Keratinocyte (primary cell): Measurements from ENCODE around the gene CCDC86. TPM values are rescaled to one million over a fixed set of nuclear protein-coding genes. Genes with fewer than 3 reads are reported as not detected.

Experiments used
- DNase-seq: peaks from one replicate; pipeline ENCODE4 v3.0.0-alpha.2; 2011; ENCODE audit warnings: low read depth, missing footprints, low spot score
- FAIRE-seq: peaks from 2 replicates; lab custom pipeline; 2011; peaks lifted over from hg19 to GRCh38; lab: Jason Lieb, UNC
- H2AFZ ChIP-seq: 2 replicates; pipeline ENCODE4 v1.6.0; 2012; ENCODE audit warnings: low read length, control low read depth, inconsistent platforms; ENCODE audit not compliant: control insufficient read depth
- H3K27ac ChIP-seq: 2 replicates; pipeline ENCODE4 v1.5.1; 2011; ENCODE audit warnings: low read length; ENCODE audit not compliant: control insufficient read depth, insufficient read depth
- H3K27me3 ChIP-seq: 3 replicates; pipeline ENCODE4 v1.6.0; 2011; ENCODE audit warnings: low read length; ENCODE audit not compliant: control insufficient read depth, insufficient read depth; ENCODE audit errors: extremely low read depth
- H3K36me3 ChIP-seq, 2 experiments: 2 replicates in 1 of 2; 3 replicates in 1 of 2; pipeline ENCODE4 v1.5.1; 2011; ENCODE audit warnings: low read length in 2 of 2, mild to moderate bottlenecking in 1 of 2; ENCODE audit not compliant: control insufficient read depth in 2 of 2, insufficient read depth in 2 of 2; ENCODE audit errors: extremely low read depth in 1 of 2
- H3K4me1 ChIP-seq: 3 replicates; pipeline ENCODE4 v1.5.1; 2011; ENCODE audit warnings: low read length; ENCODE audit not compliant: control insufficient read depth, insufficient read depth; ENCODE audit errors: extremely low read depth
- H3K4me2 ChIP-seq: 3 replicates; pipeline ENCODE4 v1.6.0; 2011; ENCODE audit warnings: low read depth, low read length; ENCODE audit not compliant: control insufficient read depth, insufficient read depth; ENCODE audit errors: extremely low read depth
- H3K4me3 ChIP-seq, 3 experiments: fragments of 200-600 bp in 1 of 3; sonication (generic) in 1 of 3; 2 replicates in 2 of 3; 3 replicates in 1 of 3; pipeline ENCODE4 v1.5.1; 2011 to 2016; ENCODE audit warnings: low read length in 3 of 3, mild to moderate bottlenecking in 3 of 3, control low read depth in 2 of 3, inconsistent platforms in 1 of 3, low read depth in 1 of 3, mixed read lengths in 1 of 3, mixed run types in 1 of 3, moderate library complexity in 1 of 3; ENCODE audit not compliant: control insufficient read depth in 2 of 3, insufficient read depth in 2 of 3; ENCODE audit errors: extremely low read depth in 1 of 3
- H3K79me2 ChIP-seq: 2 replicates; pipeline ENCODE4 v1.6.0; 2012; ENCODE audit warnings: low read length; ENCODE audit not compliant: control insufficient read depth, insufficient read depth
- H3K9ac ChIP-seq: 3 replicates; pipeline ENCODE4 v1.6.0; 2011; ENCODE audit warnings: low read length; ENCODE audit not compliant: control insufficient read depth, insufficient read depth; ENCODE audit errors: extremely low read depth
- H3K9me1 ChIP-seq: 3 replicates; pipeline ENCODE4 v1.6.0; 2011; ENCODE audit warnings: low read length; ENCODE audit not compliant: control insufficient read depth, insufficient read depth; ENCODE audit errors: extremely low read depth
- H3K9me3 ChIP-seq: 2 replicates; pipeline ENCODE4 v1.5.1; 2012; ENCODE audit warnings: low read depth, low read length; ENCODE audit not compliant: control insufficient read depth
- H4K20me1 ChIP-seq: 3 replicates; pipeline ENCODE4 v1.6.0; 2011; ENCODE audit warnings: low read length; ENCODE audit not compliant: control insufficient read depth, insufficient read depth; ENCODE audit errors: extremely low read depth
- CTCF ChIP-seq, 3 experiments: IDR thresholded peaks in 1 of 3; conservative IDR thresholded peaks in 1 of 3; optimal IDR thresholded peaks in 1 of 3; 2 replicates in 2 of 3; 3 replicates in 1 of 3; pipeline versions ENCODE3 to v1.5.1; 2011; ENCODE audit warnings: low read length in 3 of 3, mild to moderate bottlenecking in 3 of 3, moderate library complexity in 2 of 3, control low read depth in 1 of 3, inconsistent platforms in 1 of 3; ENCODE audit not compliant: insufficient read depth in 2 of 3; ENCODE audit errors: extremely low read depth in 1 of 3
- EZH2 ChIP-seq: IDR thresholded peaks from one replicate; pipeline ENCODE4 v1.6.1; 2012; ENCODE audit warnings: inconsistent platforms, mild to moderate bottlenecking, low read length, moderate library complexity
- dilution Hi-C: fragments of 300-500 bp; cut with MboI; formaldehyde crosslinking; loops from one replicate; pipeline ENCODE4 v1.7.0; 2020; ENCODE audit warnings: low sequenced_read_pairs; ENCODE audit not compliant: extremely low pct_ligation_motif_present
- polyA plus RNA-seq, 5 experiments: library from polyadenylated mRNA; depleted of rRNA in 3 of 5; stranded (reverse) in 3 of 5; stranded (forward) in 1 of 5; unstranded in 1 of 5; fragments of >200 nt; gene quantifications; 1 replicate in 1 of 5; 2 replicates in 3 of 5; 3 replicates in 1 of 5; pipeline versions ENCODE4 v1.2.1 to v1.2.3, GENCODE V29; 2011 to 2012; ENCODE audit warnings: missing spikeins in 2 of 5, low read depth in 1 of 5, low replicate concordance in 1 of 5

Gene CCDC86
- polyA plus RNA-seq, 1 donor (not counting 4 experiments of a cell fraction or from before 2014, with no cell fraction given) = 29.3 TPM

GRCh38 chr11:60814112-60814511, 27.8 kb upstream of the CCDC86 start:
- no peak overlapping the region for H3K4me2 ChIP-seq
- H2AFZ ChIP-seq = no peak overlapping the region
- no peaks in the 10 kb centered on the region for H3K9me1 ChIP-seq
- no peak for TF ChIP-seq CTCF (optimal IDR thresholded peaks at IDR 0.05 in 1 of 3, IDR thresholded peaks at IDR 0.05 in 1 of 3, conservative IDR thresholded peaks at IDR 0.05 in 1 of 3; ENCODE audit: extremely low read depth in 1 of 3, insufficient read depth in 2 of 3, low read length in 3 of 3)
- TF ChIP-seq EZH2 = no peak
- H3K27me3 ChIP-seq = no peaks in the 10 kb centered on the region
- no peak overlapping the region for H3K9ac ChIP-seq
- H3K36me3 ChIP-seq = no peaks in the 10 kb centered on the region
- no peaks in the 10 kb centered on the region for H3K9me3 ChIP-seq
- DNase-seq = no peak
- FAIRE-seq = no peak
- no peak overlapping the region for H3K27ac ChIP-seq
- H3K79me2 ChIP-seq = no peaks in the 10 kb centered on the region
- H4K20me1 ChIP-seq = no peaks in the 10 kb centered on the region
- dilution Hi-C loops = no loop called here
- no peak overlapping the region for H3K4me3 ChIP-seq
- no peaks in the 10 kb centered on the region for H3K4me1 ChIP-seq

- Histone ChIP-seq H3K79me2 (no peaks in the 10 kb centered on the region), H3K27me3 (no peaks in the 10 kb centered on the region), H3K9me1 (no peaks in the 10 kb centered on the region), H3K4me1 (no peaks in the 10 kb centered on the region), H3K36me3 (no peaks in the 10 kb centered on the region), H3K4me2 (no peak overlapping the region), H4K20me1 (no peaks in the 10 kb centered on the region), H3K9ac (no peak overlapping the region), H2AFZ (no peak overlapping the region), H3K9me3 (no peaks in the 10 kb centered on the region), H3K4me3 (no peak overlapping the region), H3K27ac (no peak overlapping the region)
- no peak for TF ChIP-seq EZH2
- no peak for TF ChIP-seq CTCF (optimal IDR thresholded peaks at IDR 0.05 in 1 of 3, IDR thresholded peaks at IDR 0.05 in 1 of 3, conservative IDR thresholded peaks at IDR 0.05 in 1 of 3; ENCODE audit: extremely low read depth in 1 of 3, insufficient read depth in 2 of 3, low read length in 3 of 3)
- dilution Hi-C loops = no loop called here
- FAIRE-seq (no peak), DNase-seq (no peak)
These were observed 25.2 kb upstream of the CCDC86 start for GRCh38 chr11:60816590-60817157.
